Putamen (tissue), 1 donor: ENCODE data around the gene ATP5IF1.

Experiments used
- DNase-seq: peaks from one replicate; pipeline ENCODE4 v3.0.0-alpha.2; 2016; ENCODE audit warnings: low spot score

Gene ATP5IF1

GRCh38 chr1:28265577-28265976 lies 29.7 kb downstream of the ATP5IF1 start:
- DNase-seq: no peak

GRCh38 chr1:28266920-28267322 lies 31.0 kb downstream of the ATP5IF1 start:
- DNase-seq: no peak

- no peak for DNase-seq
Measured at GRCh38 chr1:28267633-28268032, 31.7 kb downstream of the ATP5IF1 start.

- no peak for DNase-seq
Measured at GRCh38 chr1:28269529-28269928, 33.6 kb downstream of the ATP5IF1 start.

GRCh38 chr1:28272215-28272852 lies 36.4 kb downstream of the ATP5IF1 start:
- DNase-seq: no peak

- no peak for DNase-seq
Measured at GRCh38 chr1:28273216-28273860, 37.4 kb downstream of the ATP5IF1 start.

- DNase-seq: no peak
Measured at GRCh38 chr1:28278763-28279162, 42.8 kb downstream of the ATP5IF1 start.

GRCh38 chr1:28279721-28280120 lies 43.8 kb downstream of the ATP5IF1 start:
- no peak for DNase-seq

GRCh38 chr1:28280501-28280900 lies 44.6 kb downstream of the ATP5IF1 start:
- no peak for DNase-seq

- no peak for DNase-seq
Measured at GRCh38 chr1:28280977-28281381, 45.1 kb downstream of the ATP5IF1 start.

GRCh38 chr1:28281608-28282425 lies 45.9 kb downstream of the ATP5IF1 start:
- DNase-seq: no peak

- DNase-seq: no peak
Measured at GRCh38 chr1:28282426-28283407, 46.8 kb downstream of the ATP5IF1 start.

- DNase-seq: no peak
Measured at GRCh38 chr1:28286111-28286510, 50.2 kb downstream of the ATP5IF1 start.
